Spleen (tissue), 11 donors: ENCODE measurements around the gene MACROD2. TPM values are rescaled to one million over a fixed set of nuclear protein-coding genes. Genes with fewer than 3 reads are reported as not detected.

Experiments used
- DNase-seq: peaks from one replicate; pipeline ENCODE4 v3.0.0-alpha.2; 2020
- H3K27ac ChIP-seq, 8 donors: fragments of 200-600 bp; sonication (generic) in 7 of 8; 1 replicate in 4 of 8; 2 replicates in 4 of 8; pipeline versions ENCODE4 v1.5.0 to v1.8.0; 2016 to 2021; ENCODE audit warnings: inconsistent platforms in 4 of 8, mild to moderate bottlenecking in 4 of 8, moderate library complexity in 1 of 8
- H3K27me3 ChIP-seq, 7 donors: fragments of 200-600 bp; sonication (generic) in 6 of 7; replicated peaks in 1 of 7; 1 replicate in 4 of 7; 2 replicates in 3 of 7; pipeline versions ENCODE4 v1.5.0 to v1.8.0; 2016 to 2021; ENCODE audit warnings: inconsistent platforms in 3 of 7, mild to moderate bottlenecking in 1 of 7
- H3K36me3 ChIP-seq, 6 donors: fragments of 200-600 bp; sonication (generic) in 5 of 6; 1 replicate in 4 of 6; 2 replicates in 2 of 6; pipeline versions ENCODE4 v1.5.0 to v1.8.0; 2016 to 2021; ENCODE audit warnings: inconsistent platforms in 2 of 6
- H3K4me1 ChIP-seq, 6 donors: fragments of 200-600 bp; sonication (generic) in 5 of 6; 1 replicate in 3 of 6; 2 replicates in 3 of 6; pipeline versions ENCODE4 v1.5.0 to v1.8.0; 2016 to 2021; ENCODE audit warnings: inconsistent platforms in 3 of 6
- H3K4me3 ChIP-seq, 8 donors: fragments of 200-600 bp; sonication (generic) in 7 of 8; 1 replicate in 4 of 8; 2 replicates in 4 of 8; pipeline versions ENCODE4 v1.5.0 to v1.8.0; 2016 to 2021; ENCODE audit warnings: inconsistent platforms in 4 of 8, mild to moderate bottlenecking in 4 of 8, moderate library complexity in 2 of 8
- H3K9me3 ChIP-seq, 8 donors: fragments of 200-600 bp; sonication (generic) in 7 of 8; 1 replicate in 4 of 8; 2 replicates in 4 of 8; pipeline versions ENCODE4 v1.5.0 to v1.8.0; 2016 to 2021; ENCODE audit warnings: inconsistent platforms in 4 of 8
- POLR2A ChIP-seq, 3 donors: fragments of 450-650 bp; IDR thresholded peaks; one replicate each; pipeline ENCODE4 v1.5.1; 2017; ENCODE audit warnings: antibody characterized with exemption in 3 of 3, mild to moderate bottlenecking in 1 of 3
- POLR2AphosphoS5 ChIP-seq, 3 donors: sonication (generic); formaldehyde crosslinking; IDR thresholded peaks; one replicate each; pipeline ENCODE4 v1.5.1; 2017; ENCODE audit warnings: antibody characterized with exemption in 3 of 3
- WGBS, 5 donors: extraction: QIAGEN DNeasy Blood & Tissue Kit in 3 of 5; methylation state at CpG; one replicate each; pipeline versions ENCODE4 v1.1.5 to v1.1.7; 2013 to 2018; 5-methylcytosine and 5-hydroxymethylcytosine counted together
- intact Hi-C: fragments of 100-400 bp; cut with DNase I; formaldehyde crosslinking; loops from one replicate; pipeline ENCODE4 v1.15.0; 2023; ENCODE audit warnings: low total_unique reads
- polyA plus RNA-seq, 3 donors: library from polyadenylated mRNA; stranded (reverse); fragments of 200-250 nt; gene quantifications; one replicate each; pipeline ENCODE4 v1.2.1, GENCODE V29; 2013
- total RNA-seq, 7 donors: library from RNA; depleted of rRNA in 3 of 7; stranded (reverse); fragments of >200 nt in 3 of 7; fragmentation: NEBNext Ultra II Directional in 4 of 7; extraction: Animal tissue kit (Norgen Biotek cat#: 25700) in 4 of 7; gene quantifications; one replicate each; pipeline versions ENCODE4 v1.1.0 to v1.2.1, GENCODE V29; 2016 to 2021
- TF ChIP-seq, protein P1 (sequence below), 11 experiments: fragments of 200-600 bp in 7 of 11; fragments of 450-650 bp in 4 of 11; sonication (generic) in 4 of 11; IDR thresholded peaks in 8 of 11; conservative IDR thresholded peaks in 3 of 11; 1 replicate in 7 of 11; 2 replicates in 4 of 11; pipeline versions ENCODE4 v1.4.0 to v1.8.0; 2016 to 2021; ENCODE audit warnings: antibody characterized with exemption in 11 of 11, inconsistent platforms in 4 of 11, mild to moderate bottlenecking in 1 of 11
- donor health status: healthy with polysubstance abuse.
- donor health status: DM: no; HTN: no; CAD: no; lungs with moderate emphysema.
- donor health status: DM: no; HTN: no; CAD: no.
- donor health status: Bipolar disorder and iron deficiency.
- donor health status: healthy.
- donor health status: DM: no; HTN: no; CAD: no.
- donor health status: DM: yes; HTN: yes; CAD: no.

Gene MACROD2
- total and polyA plus RNA-seq, 10 donors: 1.5 to 4.7 (median 3.4) TPM

DNA sequence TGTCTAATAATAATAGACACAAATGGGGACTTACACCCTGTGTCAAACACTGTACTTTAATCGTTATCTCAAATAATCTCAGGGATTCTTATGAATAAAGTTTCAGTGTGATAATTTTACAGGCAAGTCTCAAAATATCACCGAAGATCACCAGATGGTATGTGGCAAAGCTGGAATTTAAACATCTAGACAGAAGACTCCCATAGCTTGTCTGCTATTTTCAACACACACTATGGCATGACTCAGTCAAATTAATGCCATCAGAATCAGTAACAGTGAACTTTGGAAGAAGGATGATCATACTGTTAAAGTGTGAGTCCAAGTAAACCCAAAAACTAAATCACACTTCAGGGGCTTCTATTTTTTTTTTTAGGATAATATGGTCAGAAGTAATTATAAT, 1209.7 kb downstream of the MACROD2 start:
- no peak for TF ChIP-seq POLR2AphosphoS5 (IDR thresholded peaks at IDR 0.05)
- no peak for TF ChIP-seq POLR2A (IDR thresholded peaks at IDR 0.05)
- TF ChIP-seq, protein P1, sequence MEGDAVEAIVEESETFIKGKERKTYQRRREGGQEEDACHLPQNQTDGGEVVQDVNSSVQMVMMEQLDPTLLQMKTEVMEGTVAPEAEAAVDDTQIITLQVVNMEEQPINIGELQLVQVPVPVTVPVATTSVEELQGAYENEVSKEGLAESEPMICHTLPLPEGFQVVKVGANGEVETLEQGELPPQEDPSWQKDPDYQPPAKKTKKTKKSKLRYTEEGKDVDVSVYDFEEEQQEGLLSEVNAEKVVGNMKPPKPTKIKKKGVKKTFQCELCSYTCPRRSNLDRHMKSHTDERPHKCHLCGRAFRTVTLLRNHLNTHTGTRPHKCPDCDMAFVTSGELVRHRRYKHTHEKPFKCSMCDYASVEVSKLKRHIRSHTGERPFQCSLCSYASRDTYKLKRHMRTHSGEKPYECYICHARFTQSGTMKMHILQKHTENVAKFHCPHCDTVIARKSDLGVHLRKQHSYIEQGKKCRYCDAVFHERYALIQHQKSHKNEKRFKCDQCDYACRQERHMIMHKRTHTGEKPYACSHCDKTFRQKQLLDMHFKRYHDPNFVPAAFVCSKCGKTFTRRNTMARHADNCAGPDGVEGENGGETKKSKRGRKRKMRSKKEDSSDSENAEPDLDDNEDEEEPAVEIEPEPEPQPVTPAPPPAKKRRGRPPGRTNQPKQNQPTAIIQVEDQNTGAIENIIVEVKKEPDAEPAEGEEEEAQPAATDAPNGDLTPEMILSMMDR (IDR thresholded peaks at IDR 0.05 in 8 of 11, conservative IDR thresholded peaks at IDR 0.05 in 3 of 11): no peak
- peaks cover 0 to 31% (median 22%) of the 10 kb centered on the region in 8 donors for H3K9me3 ChIP-seq
- WGBS, 5 donors: 80 to 93% (median 90%) methylated on average over 2 of the region's 2 CpGs
- no peak for DNase-seq
- H3K36me3 ChIP-seq: no peaks in the 10 kb centered on the region
- no peak overlapping the region for H3K27ac ChIP-seq
- no peak overlapping the region for H3K4me3 ChIP-seq
- intact Hi-C loops: no loop called here
- no peaks in the 10 kb centered on the region for H3K4me1 ChIP-seq
- H3K27me3 ChIP-seq: no peaks in the 10 kb centered on the region

DNA sequence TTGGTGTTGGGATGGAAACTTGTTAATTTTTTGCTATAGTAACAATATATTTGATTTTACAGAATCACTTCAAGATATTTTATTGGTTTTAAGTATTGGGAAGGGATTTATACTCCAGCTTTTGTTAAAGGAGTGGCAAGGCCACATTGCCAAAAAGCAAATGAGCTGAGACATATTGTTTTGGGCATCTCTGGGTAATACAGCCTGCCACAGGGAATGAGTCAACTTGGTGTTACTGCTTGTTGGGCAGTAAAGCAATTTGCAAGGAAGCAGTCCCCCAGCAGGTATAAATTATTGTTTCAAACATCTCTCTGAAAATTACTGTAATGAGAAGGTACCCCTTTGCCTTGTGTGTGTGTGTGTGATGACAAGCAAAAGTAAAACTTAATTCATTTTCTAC, 1210.4 kb downstream of the MACROD2 start:
- TF ChIP-seq, protein P1 (IDR thresholded peaks at IDR 0.05 in 8 of 11, conservative IDR thresholded peaks at IDR 0.05 in 3 of 11): no peak
- TF ChIP-seq POLR2AphosphoS5 (IDR thresholded peaks at IDR 0.05): no peak
- TF ChIP-seq POLR2A (IDR thresholded peaks at IDR 0.05): no peak
- intact Hi-C loops: no loop called here
- Histone ChIP-seq H3K27ac (no peak overlapping the region), H3K27me3 (no peaks in the 10 kb centered on the region), H3K4me1 (no peaks in the 10 kb centered on the region), H3K36me3 (no peaks in the 10 kb centered on the region), H3K9me3 (peaks cover 0 to 31% (median 22%) of the 10 kb centered on the region in 8 donors), H3K4me3 (no peak overlapping the region)
- no peak for DNase-seq

DNA sequence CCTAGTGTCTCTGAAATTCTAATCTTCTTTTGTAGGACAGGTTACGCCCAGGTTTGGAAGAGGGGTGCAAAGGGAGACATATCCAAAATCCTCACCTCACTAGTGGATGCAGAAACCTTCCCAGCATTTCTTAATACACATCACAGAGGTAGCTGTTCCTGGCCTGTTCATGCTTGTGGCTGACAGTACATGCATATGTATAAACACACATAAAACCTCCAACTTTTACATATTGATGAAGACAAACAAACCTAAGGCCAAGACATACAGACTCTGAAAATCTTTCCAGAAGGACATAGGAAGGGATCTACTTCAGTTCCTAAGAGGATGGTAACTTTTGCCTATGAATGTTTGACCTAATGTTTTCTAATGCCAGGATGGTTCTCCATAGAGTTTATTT, 1214.2 kb downstream of the MACROD2 start:
- intact Hi-C loops: no loop called here
- WGBS, 5 donors: 92 to 96% (median 93%) methylated on average over 1 of the region's 1 CpG
- H3K9me3 ChIP-seq: peaks cover 0 to 26% (median 18%) of the 10 kb centered on the region in 8 donors

GRCh38 chr20:15214051-15214450, 1218.7 kb downstream of the MACROD2 start:
- DNase-seq: no peak
- no peak overlapping the region for H3K4me3 ChIP-seq
- H3K27ac ChIP-seq: no peak overlapping the region
- H3K27me3 ChIP-seq: no peaks in the 10 kb centered on the region
- WGBS, 5 donors: 87 to 100% (median 96%) methylated on average over 1 of the region's 1 CpG
- peaks cover 0 to 5% (median 0%) of the 10 kb centered on the region in 8 donors for H3K9me3 ChIP-seq
- TF ChIP-seq POLR2A (IDR thresholded peaks at IDR 0.05) (no peak), POLR2AphosphoS5 (IDR thresholded peaks at IDR 0.05) (no peak)
- TF ChIP-seq, protein P1 (IDR thresholded peaks at IDR 0.05 in 8 of 11, conservative IDR thresholded peaks at IDR 0.05 in 3 of 11): no peak
- no peaks in the 10 kb centered on the region for H3K36me3 ChIP-seq
- H3K4me1 ChIP-seq: no peaks in the 10 kb centered on the region
- intact Hi-C loops: no loop called here

More for the DNA sequence above, 1214.2 kb downstream of the MACROD2 start:
- H3K27me3 ChIP-seq: no peaks in the 10 kb centered on the region
- no peak overlapping the region for H3K27ac ChIP-seq
- DNase-seq: no peak
- H3K4me3 ChIP-seq: no peak overlapping the region
- TF ChIP-seq, protein P1 (IDR thresholded peaks at IDR 0.05 in 8 of 11, conservative IDR thresholded peaks at IDR 0.05 in 3 of 11): no peak
- TF ChIP-seq POLR2AphosphoS5 (IDR thresholded peaks at IDR 0.05): no peak
- no peaks in the 10 kb centered on the region for H3K4me1 ChIP-seq
- no peaks in the 10 kb centered on the region for H3K36me3 ChIP-seq
